GM12872 (cell line): ENCODE results near the gene MT1M.

ENCODE experiments used
- TF ChIP-seq, protein P1 (sequence below): IDR thresholded peaks from 3 replicates; pipeline ENCODE4 v1.5.1; 2011; ENCODE audit warnings: low read depth, mild to moderate bottlenecking, low read length, moderate library complexity; ENCODE audit not compliant: insufficient read depth

The MT1M gene

DNA sequence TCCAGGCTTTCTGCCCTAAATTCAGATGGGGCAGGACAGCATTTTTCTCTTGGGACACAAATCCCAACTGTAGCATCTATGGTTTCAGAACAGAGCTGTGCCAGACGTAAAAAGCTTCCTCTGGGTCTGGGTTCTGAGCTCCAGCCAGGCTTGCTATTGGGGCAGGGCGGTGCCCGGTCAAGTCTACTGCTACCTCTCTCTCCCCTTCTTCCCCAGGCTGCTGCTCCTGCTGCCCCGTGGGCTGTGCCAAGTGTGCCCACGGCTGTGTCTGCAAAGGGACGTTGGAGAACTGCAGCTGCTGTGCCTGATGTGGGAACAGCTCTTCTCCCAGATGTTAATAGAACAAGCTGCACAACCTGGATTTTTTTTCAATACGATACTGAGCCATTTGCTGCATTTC, 1.1 kb downstream of the MT1M start:
- TF ChIP-seq, protein P1, sequence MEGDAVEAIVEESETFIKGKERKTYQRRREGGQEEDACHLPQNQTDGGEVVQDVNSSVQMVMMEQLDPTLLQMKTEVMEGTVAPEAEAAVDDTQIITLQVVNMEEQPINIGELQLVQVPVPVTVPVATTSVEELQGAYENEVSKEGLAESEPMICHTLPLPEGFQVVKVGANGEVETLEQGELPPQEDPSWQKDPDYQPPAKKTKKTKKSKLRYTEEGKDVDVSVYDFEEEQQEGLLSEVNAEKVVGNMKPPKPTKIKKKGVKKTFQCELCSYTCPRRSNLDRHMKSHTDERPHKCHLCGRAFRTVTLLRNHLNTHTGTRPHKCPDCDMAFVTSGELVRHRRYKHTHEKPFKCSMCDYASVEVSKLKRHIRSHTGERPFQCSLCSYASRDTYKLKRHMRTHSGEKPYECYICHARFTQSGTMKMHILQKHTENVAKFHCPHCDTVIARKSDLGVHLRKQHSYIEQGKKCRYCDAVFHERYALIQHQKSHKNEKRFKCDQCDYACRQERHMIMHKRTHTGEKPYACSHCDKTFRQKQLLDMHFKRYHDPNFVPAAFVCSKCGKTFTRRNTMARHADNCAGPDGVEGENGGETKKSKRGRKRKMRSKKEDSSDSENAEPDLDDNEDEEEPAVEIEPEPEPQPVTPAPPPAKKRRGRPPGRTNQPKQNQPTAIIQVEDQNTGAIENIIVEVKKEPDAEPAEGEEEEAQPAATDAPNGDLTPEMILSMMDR = no peak

DNA sequence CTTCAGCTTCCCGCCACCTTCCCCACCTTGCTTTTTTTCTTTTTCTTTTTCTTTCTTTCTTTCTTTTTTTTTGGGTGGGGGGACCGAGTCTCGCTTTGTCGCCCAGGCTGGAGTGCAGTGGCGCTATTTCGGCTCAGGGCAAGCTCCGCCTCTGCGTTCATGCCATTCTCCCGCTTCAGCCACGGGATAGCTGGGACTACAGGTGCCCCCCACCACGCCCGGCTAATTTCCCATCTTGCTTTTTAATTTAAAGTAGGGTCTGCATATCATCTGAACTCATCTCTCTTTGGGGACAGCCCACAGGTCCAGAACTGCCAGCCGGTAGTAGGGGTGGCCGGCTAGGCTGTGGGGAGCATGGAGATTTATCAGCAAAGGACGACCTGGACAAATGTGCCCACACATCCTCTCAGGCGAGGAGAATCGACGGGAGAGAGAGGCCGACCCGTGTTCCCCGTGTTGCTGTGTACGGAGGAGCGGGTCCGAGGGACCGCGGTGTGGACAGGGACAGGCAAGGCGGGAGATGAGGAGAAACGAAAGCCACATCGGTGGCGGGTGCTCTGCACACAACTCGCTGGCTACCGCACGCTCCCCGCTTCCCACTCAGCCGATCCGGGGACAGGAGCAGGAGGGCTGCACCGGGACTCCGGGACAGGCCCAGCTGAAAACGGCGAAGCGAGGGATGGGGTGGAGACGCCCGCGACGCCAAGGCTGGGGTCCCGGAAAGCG, 2.4 kb downstream of the MT1M start:
- TF ChIP-seq, protein P1 = no peak

DNA sequence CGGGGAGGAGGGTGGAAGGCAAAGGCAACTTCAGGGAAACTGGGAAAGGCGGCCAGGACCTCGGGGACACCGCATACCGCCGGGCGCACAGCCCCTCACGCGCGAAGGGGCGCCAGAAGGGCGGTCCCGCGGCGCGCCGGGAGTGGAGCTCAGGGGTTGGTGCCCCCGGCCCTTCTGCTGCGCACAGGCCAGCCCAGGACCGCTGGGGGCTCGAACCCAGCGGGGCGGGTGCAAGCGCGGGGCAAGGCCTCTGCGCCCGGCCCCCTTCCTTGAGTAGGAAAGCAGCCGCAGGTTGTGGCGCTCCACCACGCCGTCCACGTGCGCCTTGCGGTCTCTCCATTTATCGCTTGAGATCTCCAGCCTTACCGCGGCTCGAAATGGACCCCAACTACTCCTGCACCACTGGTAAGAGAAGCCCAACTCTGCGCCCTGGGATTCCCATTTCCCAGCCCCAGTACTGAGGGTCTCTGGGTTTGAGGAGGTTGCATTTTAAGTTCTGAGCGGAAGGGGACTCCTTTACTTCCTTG, 3.0 kb downstream of the MT1M start:
- TF ChIP-seq, protein P1 = no peak

DNA sequence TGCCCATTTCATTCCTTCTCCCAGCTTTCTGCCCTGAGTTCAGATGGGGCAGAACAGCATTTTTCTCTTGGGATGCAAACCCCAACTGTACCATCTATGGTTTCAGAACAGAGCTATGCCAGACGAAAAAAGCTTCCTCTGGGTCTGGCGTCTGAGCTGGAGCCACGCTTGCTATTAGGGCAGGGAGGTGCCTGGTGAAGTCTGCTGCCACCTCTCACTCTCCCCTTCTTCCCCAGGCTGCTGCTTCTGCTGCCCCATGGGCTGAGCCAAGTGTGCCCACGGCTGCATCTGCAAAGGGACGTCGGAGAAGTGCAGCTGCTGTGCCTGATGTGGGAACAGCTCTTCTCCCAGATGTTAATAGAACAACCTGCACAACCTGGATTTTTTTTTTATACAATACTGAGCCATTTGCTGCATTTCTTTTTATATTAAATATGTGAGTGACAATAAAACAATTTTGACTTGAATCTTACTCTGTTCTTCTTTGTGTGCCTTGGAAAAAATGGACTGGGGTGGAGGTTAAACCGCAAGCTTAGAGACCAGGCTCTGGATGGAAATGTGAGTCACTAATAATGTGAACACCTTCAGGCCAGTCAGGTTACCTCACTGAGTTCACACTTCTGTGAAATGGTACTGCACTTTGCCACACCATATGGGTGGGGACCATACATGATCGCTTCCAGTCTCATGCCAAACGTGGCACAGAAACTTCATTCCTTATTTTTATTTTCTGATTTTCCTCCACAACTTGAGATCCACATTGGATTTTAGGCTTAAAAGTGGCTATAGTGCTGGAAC, 4.4 kb downstream of the MT1M start:
- TF ChIP-seq, protein P1 = no peak

DNA sequence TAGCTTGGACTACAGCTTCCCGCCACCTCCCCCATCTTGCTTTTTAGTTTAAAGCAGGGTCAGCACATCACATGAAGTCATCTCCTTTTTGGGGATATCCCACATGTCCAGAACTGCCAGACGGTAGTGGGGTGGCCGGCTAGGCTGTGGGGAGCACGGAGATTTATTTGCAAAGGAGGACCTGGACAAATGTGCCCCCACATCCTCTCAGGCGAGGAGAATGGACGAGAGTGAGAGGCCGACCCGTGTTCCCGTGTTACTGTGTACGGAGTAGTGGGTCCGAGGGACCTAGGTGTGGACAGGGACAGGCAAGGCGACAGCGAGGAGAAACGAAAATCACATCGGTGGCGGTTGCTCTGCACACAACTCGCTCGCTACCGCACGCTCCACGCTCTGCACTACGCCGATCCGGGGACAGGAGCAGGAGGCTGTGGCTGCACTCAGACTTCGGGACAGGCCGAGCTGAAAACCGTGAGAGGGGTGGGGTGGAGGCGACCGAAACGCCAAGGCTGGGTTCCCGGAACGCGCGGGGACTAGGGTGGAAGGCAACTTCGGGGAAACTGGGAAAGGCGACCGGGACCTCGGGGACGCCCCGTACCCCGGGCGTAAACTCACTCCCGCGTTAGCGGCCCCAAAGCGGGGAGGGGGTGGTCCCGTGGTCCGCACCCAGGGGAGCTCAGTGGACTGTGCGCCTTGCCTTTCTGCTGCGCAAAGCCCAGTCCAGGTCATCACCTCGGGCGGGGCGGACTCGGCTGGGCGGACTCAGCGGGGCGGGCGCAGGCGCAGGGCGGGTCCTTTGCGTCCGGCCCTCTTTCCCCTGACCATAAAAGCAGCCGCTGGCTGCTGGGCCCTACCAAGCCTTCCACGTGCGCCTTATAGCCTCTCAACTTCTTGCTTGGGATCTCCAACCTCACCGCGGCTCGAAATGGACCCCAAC, 5.6 kb downstream of the MT1M start, which contains the start of gene MT1A:
Gene MT1A, plus strand, starts transcription at position 853 of the 937 bp plus-strand sequence. Its CDS starts 73 bp downstream, at position 926.
- TF ChIP-seq, protein P1 = no peak

DNA sequence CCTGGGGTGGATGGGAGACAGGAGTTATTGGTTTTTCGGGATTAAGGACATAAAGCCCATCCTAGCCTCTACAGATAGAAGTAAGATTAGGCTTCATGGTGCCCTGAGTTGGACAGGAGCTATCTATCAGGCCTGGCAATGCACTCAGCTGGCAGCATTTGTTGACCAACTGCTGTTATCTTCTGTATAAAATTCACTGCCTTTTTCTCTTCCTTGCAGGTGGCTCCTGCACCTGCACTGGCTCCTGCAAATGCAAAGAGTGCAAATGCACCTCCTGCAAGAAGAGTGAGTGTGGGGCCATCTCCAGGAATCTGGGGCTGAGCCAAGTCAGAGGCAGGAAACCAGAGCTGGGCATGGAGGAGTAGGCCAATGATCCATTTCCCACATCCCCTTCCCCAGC, 6.6 kb downstream of the MT1M start:
- TF ChIP-seq, protein P1 = no peak

DNA sequence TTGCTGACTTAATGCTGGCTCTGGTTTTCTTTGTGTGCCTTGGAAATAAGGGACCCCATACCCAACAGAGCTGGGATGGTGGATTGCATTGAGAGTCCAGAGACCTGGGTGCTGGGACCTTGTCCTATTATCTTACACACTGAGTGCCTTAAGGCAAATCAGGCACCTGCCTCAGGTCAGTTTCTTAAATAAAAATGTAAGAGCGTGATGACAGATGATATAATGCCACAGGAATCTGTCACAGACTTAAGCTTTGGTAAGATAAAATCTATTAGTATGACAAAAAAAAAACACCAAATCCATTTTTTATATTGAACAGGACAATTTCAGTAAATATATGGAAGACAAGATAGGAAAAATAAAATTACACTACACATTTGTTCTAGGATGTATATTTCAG, 7.6 kb downstream of the MT1M start:
- TF ChIP-seq, protein P1 = no peak
